Large intestine (tissue), 12 donors: ENCODE data around the gene PI4KA. TPM values are rescaled to one million over a fixed set of nuclear protein-coding genes. Genes with fewer than 3 reads are reported as not detected.
"Not testable (repeated sequence)": the region's sequence is repeated elsewhere in the genome, so short reads cannot be mapped to it uniquely, and the experiment has no call there.

Experiments used
- DNase-seq, 2 donors: peaks; one replicate each; pipeline versions ENCODE4 v3.0.0 to v3.0.0-alpha.2; 2013
- H3K27ac ChIP-seq: one replicate; pipeline ENCODE4 v1.5.1; 2013; ENCODE audit warnings: low read length
- H3K27me3 ChIP-seq: 2 replicates; pipeline ENCODE4 v1.6.1; 2013; ENCODE audit warnings: low read length; ENCODE audit not compliant: control insufficient read depth, insufficient read depth
- H3K36me3 ChIP-seq: 2 replicates; pipeline ENCODE4 v1.6.1; 2013; ENCODE audit warnings: low read length; ENCODE audit not compliant: control insufficient read depth, insufficient read depth
- H3K4me1 ChIP-seq: one replicate; pipeline ENCODE4 v1.6.1; 2013; ENCODE audit warnings: low read length; ENCODE audit not compliant: control insufficient read depth, insufficient read depth
- H3K4me3 ChIP-seq: one replicate; pipeline ENCODE4 v1.5.1; 2013; ENCODE audit warnings: low read length
- H3K9me3 ChIP-seq: one replicate; pipeline ENCODE4 v1.6.1; 2013; ENCODE audit warnings: mild to moderate bottlenecking, low read depth, low read length, moderate library complexity; ENCODE audit not compliant: control insufficient read depth
- WGBS: methylation state at CpG from one replicate; pipeline ENCODE4 v1.1.5; 2013; ENCODE audit warnings: low lambda C conversion rate; ENCODE audit not compliant: insufficient coverage; 5-methylcytosine and 5-hydroxymethylcytosine counted together
- long read RNA-seq, 11 donors: transcript quantifications; one replicate each; lab custom pipeline, GENCODE V29; 2026
- polyA plus RNA-seq: library from polyadenylated mRNA; unstranded; fragments of 120-200 nt; gene quantifications from one replicate; pipeline ENCODE4 v1.2.1, GENCODE V29; 2013

The PI4KA gene
- polyA plus RNA-seq: 79.8 TPM
- long read RNA-seq, donor 1, full-length matches to known transcripts: 2 of 2 reads
- long read RNA-seq, donor 1, partial matches to known transcripts: 0 of 2 reads
- long read RNA-seq, donor 1, other reads (novel, unspliced or antisense): 0 of 2 reads
- long read RNA-seq, donor 2, full-length matches to known transcripts: 3 of 41 reads
- long read RNA-seq, donor 2, partial matches to known transcripts: 38 of 41 reads
- long read RNA-seq, donor 2, other reads (novel, unspliced or antisense): 0 of 41 reads
- long read RNA-seq, donor 3, partial matches to known transcripts: 31 of 32 reads
- long read RNA-seq, donor 3, other reads (novel, unspliced or antisense): 0 of 32 reads
- long read RNA-seq, donor 4: 0 reads
- long read RNA-seq, donor 5, full-length matches to known transcripts: 3 of 3 reads
- long read RNA-seq, donor 5, partial matches to known transcripts: 0 of 3 reads
- long read RNA-seq, donor 5, other reads (novel, unspliced or antisense): 0 of 3 reads
- long read RNA-seq, donor 6, partial matches to known transcripts: 79 of 103 reads
- long read RNA-seq, donor 6, other reads (novel, unspliced or antisense): 23 of 103 reads
- long read RNA-seq, donor 7, partial matches to known transcripts: 43 of 43 reads
- long read RNA-seq, donor 7, other reads (novel, unspliced or antisense): 0 of 43 reads
- long read RNA-seq, donor 8, partial matches to known transcripts: 40 of 42 reads
- long read RNA-seq, donor 8, other reads (novel, unspliced or antisense): 0 of 42 reads
- long read RNA-seq, donor 9, partial matches to known transcripts: 69 of 96 reads
- long read RNA-seq, donor 9, other reads (novel, unspliced or antisense): 22 of 96 reads
- long read RNA-seq, donor 10, full-length matches to known transcripts: 5 of 30 reads
- long read RNA-seq, donor 10, partial matches to known transcripts: 25 of 30 reads
- long read RNA-seq, donor 10, other reads (novel, unspliced or antisense): 0 of 30 reads
- long read RNA-seq, donor 11, partial matches to known transcripts: 5 of 5 reads
- long read RNA-seq, donor 11, other reads (novel, unspliced or antisense): 0 of 5 reads

DNA sequence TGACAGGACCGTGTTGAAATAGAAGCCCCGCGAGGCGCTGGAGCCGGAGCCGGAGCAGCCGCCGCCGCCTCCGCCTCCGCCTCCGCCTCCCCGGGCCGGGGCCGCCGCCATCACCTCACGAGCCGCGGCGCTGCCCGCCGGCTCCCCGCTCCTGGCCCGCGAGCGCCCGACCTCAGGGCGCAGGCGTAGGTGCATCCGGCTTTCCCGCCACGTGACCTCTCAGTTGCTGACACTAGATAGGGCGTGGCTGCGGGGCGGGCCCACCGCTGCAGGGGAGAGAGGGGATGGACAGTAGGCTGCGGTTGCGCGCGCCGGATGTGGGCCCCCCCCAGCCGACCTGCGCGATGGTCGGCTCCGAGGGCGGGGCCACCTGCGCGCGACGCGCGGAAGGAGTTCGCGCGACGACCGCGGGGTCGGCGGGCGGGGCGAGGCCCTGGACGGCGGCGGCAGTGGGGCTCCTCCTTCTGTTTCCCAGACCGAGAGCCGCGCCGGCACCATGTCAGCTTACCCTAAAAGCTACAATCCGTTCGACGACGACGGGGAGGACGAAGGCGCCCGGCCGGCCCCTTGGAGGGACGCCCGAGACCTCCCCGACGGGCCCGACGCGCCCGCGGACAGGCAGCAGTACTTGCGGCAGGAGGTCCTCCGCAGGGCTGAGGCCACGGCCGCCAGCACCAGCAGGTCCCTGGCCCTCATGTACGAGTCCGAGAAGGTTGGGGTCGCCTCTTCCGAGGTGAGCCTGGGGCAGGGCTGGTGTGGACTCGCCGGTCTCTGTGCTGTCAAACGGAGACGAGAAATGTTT is at the start of gene PI4KA, which contains the start of gene SNAP29:
PI4KA (minus strand) TSS at position 197 of the 802 bp plus-strand sequence; CDS start at position 111, 86 bp downstream.
SNAP29 (plus strand) TSS at position 393 of the 802 bp plus-strand sequence; CDS start at position 497, 104 bp downstream.
- Histone ChIP-seq H3K36me3 (peaks cover 8% of the 10 kb centered on the region), H3K27me3 (no peaks in the 10 kb centered on the region), H3K4me3 (peak within 1 kb of the TSS; percentile 96), H3K9me3 (no peaks in the 10 kb centered on the region), H3K27ac (peak within 1 kb of the TSS; percentile 96), H3K4me1 (peaks cover 25% of the 10 kb centered on the region)
- peak; percentile 99 to 100 for DNase-seq
- no CpG with 5 or more reads among the region's 100 CpGs for WGBS

- no peak for DNase-seq
- Histone ChIP-seq H3K27ac (no peak overlapping the region), H3K27me3 (no peaks in the 10 kb centered on the region), H3K4me3 (no peak overlapping the region), H3K4me1 (no peaks in the 10 kb centered on the region), H3K9me3 (no peaks in the 10 kb centered on the region), H3K36me3 (no peaks in the 10 kb centered on the region)
- 85% methylated on average over 2 of the region's 3 CpGs for WGBS
Measured at GRCh38 chr22:20906387-20906767, 47.8 kb upstream of the PI4KA start.

DNA sequence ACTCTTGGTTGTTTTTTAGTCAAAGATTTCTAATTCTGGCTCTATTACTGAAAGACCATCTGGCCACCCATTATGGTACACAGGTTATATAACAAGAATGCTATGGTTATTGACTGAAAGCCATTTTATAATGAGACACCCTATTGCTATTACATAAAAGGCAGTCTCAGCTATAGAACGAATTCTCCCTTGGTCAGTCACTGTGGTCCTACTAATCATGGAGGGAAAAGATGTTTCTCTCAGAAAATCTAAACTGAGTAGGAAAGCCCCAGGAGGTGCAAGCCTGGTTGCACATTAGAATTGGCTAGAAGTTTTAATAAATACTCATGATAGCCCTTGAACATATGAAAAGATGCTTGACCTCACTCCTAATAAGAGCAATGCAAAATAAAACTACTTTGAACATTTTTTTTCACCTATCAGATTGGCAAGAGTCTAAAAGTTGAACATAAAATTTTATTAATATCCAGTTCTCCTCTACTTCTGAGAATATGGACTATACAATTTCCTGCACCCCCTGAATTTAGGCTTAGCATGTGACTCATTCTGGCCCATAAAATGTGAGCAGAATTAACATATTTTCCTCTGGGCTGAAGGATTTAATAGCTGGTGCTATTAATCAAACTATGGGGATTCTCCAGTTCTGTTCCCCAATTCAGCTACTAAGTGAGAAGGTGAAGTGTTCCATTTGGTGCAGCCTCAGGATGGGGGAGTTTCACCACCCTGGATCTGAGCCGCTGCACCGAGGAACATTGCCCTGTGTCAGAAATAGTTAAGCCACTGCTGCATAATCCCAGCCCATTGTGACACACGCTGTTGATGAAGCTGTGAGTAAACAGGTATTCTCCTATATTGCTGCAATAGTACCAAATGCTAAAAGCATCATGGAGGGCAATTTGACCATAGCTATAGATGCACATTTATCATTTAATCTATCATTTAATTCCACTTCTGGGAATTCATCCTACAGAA is 47.1 kb upstream of the PI4KA start:
- no CpG with 5 or more reads among the region's 4 CpGs for WGBS
- Histone ChIP-seq H3K27me3 (no peaks in the 10 kb centered on the region), H3K36me3 (no peaks in the 10 kb centered on the region), H3K27ac (no peak overlapping the region), H3K9me3 (no peaks in the 10 kb centered on the region), H3K4me3 (no peak overlapping the region), H3K4me1 (no peaks in the 10 kb centered on the region)
- DNase-seq: no peak

DNA sequence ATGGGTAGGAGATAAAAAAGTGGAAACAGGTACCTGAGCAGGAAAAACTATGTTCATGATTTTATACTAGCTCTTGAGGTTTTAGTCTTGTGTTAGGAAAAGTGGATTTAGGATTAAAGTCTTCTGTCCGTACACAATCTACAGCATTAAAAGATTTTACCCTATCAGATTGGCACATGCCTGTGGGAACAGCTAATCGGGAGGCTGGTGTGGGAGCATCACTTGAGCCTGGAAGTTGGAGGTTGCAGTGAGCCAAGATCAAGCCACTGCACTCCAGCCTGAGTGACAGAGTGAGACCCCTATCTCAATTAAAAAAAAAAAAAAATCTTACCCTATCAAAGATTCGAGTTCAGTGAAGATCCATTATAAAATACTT is 46.4 kb upstream of the PI4KA start:
- no peaks in the 10 kb centered on the region for H3K9me3 ChIP-seq
- H3K27me3 ChIP-seq: no peaks in the 10 kb centered on the region
- DNase-seq: no peak
- no peaks in the 10 kb centered on the region for H3K36me3 ChIP-seq
- H3K4me3 ChIP-seq: no peak overlapping the region
- H3K27ac ChIP-seq: no peak overlapping the region
- 80% methylated on average over 1 of the region's 3 CpGs for WGBS
- no peaks in the 10 kb centered on the region for H3K4me1 ChIP-seq

- 60% methylated on average over 1 of the region's 7 CpGs for WGBS
- no peaks in the 10 kb centered on the region for H3K9me3 ChIP-seq
Measured at GRCh38 chr22:20904008-20904979, 45.7 kb upstream of the PI4KA start.

GRCh38 chr22:20903093-20903492 is 44.5 kb upstream of the PI4KA start:
- H3K27me3 ChIP-seq: no peaks in the 10 kb centered on the region
- no peaks in the 10 kb centered on the region for H3K4me1 ChIP-seq
- no peaks in the 10 kb centered on the region for H3K36me3 ChIP-seq
- DNase-seq: no peak
- no peak overlapping the region for H3K27ac ChIP-seq
- H3K9me3 ChIP-seq: no peaks in the 10 kb centered on the region
- no peak overlapping the region for H3K4me3 ChIP-seq
- WGBS: no CpG with 5 or more reads among the region's 2 CpGs

More at GRCh38 chr22:20904008-20904979, 45.7 kb upstream of the PI4KA start:
- H3K36me3 ChIP-seq: no peaks in the 10 kb centered on the region
- H3K27ac ChIP-seq: no peak overlapping the region
- no peak overlapping the region for H3K4me3 ChIP-seq
- H3K4me1 ChIP-seq: no peaks in the 10 kb centered on the region
- DNase-seq: no peak
- H3K27me3 ChIP-seq: no peaks in the 10 kb centered on the region

GRCh38 chr22:20901093-20902033 is 42.8 kb upstream of the PI4KA start:
- H3K4me1 ChIP-seq, DNase-seq, H3K36me3 ChIP-seq, H3K27ac ChIP-seq, H3K9me3 ChIP-seq, H3K27me3 ChIP-seq, H3K4me3 ChIP-seq: not testable (repeated sequence)
- no CpG with 5 or more reads among the region's 18 CpGs for WGBS
